ENCODE data around the gene URB1.

The URB1 gene

DNA sequence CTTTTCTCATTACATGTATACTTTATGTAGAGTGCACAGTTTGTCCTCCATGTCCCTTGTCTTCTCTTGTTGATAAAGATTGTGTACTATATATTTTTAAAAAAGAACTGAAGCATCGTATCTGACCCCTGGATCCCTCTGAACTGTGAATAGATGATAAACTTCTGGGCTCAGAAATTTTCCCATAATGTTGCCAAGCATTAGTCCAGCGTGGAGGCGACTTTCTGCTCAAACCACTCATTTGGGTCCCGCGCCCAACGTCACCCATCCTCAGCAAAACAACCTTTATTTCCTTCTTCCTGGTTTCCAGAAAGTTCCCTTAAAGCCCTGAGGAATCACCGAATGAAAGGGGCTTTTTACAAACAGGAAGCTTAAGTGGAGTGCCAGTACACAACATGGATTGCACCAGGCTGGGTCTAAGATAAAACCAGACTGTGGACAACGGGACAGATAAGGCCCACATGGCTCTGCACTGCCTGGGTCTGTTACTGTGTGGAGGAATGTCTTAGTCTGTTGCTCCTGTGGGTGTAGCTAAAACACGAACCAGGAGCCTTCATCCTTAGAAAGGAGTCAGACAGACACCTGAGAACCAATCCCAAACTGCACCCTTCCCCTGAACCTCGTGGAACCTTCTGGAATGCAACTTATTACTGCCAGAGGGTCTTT lies 35.3 kb upstream of the URB1 start:
- H2BK120ac ChIP-seq (ENCODE audit: low read depth, low read length): no peak overlapping the region
- no peak overlapping the region for H3K18ac ChIP-seq (ENCODE audit: low read length)
- no peak overlapping the region for H3K27ac ChIP-seq (replicated peaks; ENCODE audit: low read length)
- no peak overlapping the region for H3K4me3 ChIP-seq (ENCODE audit: low read length in 2 of 2)
- H4K8ac ChIP-seq (ENCODE audit: low read depth, low read length): no peak overlapping the region
- H3K9me3 ChIP-seq (replicated peaks in 1 of 2; ENCODE audit: control insufficient read depth in 2 of 2, insufficient read depth in 1 of 2, low read depth in 1 of 2, low read length in 2 of 2): no peaks in the 10 kb centered on the region
- H2BK5ac ChIP-seq (ENCODE audit: low read length): no peak overlapping the region
- H4K91ac ChIP-seq (ENCODE audit: low read depth, low read length, poor library complexity): no peak overlapping the region
- no peaks in the 10 kb centered on the region for H3K36me3 ChIP-seq (replicated peaks in 1 of 2; ENCODE audit: control insufficient read depth in 2 of 2, insufficient read depth in 2 of 2, low read length in 2 of 2)
- H3K79me1 ChIP-seq (ENCODE audit: low read depth, low read length): no peaks in the 10 kb centered on the region
- no peak overlapping the region for H2AK5ac ChIP-seq (ENCODE audit: low read depth, low read length)
- no peak for DNase-seq (ENCODE audit: low spot score)
- H3K4me1 ChIP-seq (ENCODE audit: control insufficient read depth in 2 of 2, insufficient read depth in 1 of 2, low read depth in 1 of 2, low read length in 2 of 2): no peaks in the 10 kb centered on the region
- H2BK12ac ChIP-seq (ENCODE audit: low read length): no peak overlapping the region
- peaks cover 0 to 21% (median 0%) of the 10 kb centered on the region in 3 experiments for H3K27me3 ChIP-seq (ENCODE audit: control insufficient read depth in 3 of 3, insufficient read depth in 3 of 3, low read depth in 1 of 3, low read length in 3 of 3)
- H2AFZ ChIP-seq (ENCODE audit: low read length): peak overlapping the region; percentile 18
- H2BK15ac ChIP-seq (ENCODE audit: low read length): no peak overlapping the region
- H3K4ac ChIP-seq (ENCODE audit: low read length): no peak overlapping the region
- no peak overlapping the region for H3K14ac ChIP-seq (ENCODE audit: low read length)
- no peak overlapping the region for H3K4me2 ChIP-seq (ENCODE audit: insufficient read depth, low read length, poor library complexity, severe bottlenecking)
- no peak overlapping the region for H3K9ac ChIP-seq (ENCODE audit: low read depth, low read length, poor library complexity)
- H3K23ac ChIP-seq (ENCODE audit: low read depth, low read length, poor library complexity): no peak overlapping the region
- WGBS, 2 donors (ENCODE audit: extremely low coverage in 2 of 2, insufficient read length in 2 of 2, insufficient replicate concordance in 1 of 2): no CpG with 5 or more reads among the region's 10 CpGs

GRCh38 chr21:32426592-32427051 lies 33.8 kb upstream of the URB1 start:
- Histone ChIP-seq H3K9me3 (replicated peaks in 1 of 2; ENCODE audit: control insufficient read depth in 2 of 2, insufficient read depth in 1 of 2, low read depth in 1 of 2, low read length in 2 of 2) (no peaks in the 10 kb centered on the region), H4K8ac (ENCODE audit: low read depth, low read length) (no peak overlapping the region), H3K4me1 (ENCODE audit: control insufficient read depth in 2 of 2, insufficient read depth in 1 of 2, low read depth in 1 of 2, low read length in 2 of 2) (no peaks in the 10 kb centered on the region), H2BK120ac (ENCODE audit: low read depth, low read length) (no peak overlapping the region), H3K4me3 (ENCODE audit: low read length in 2 of 2) (no peak overlapping the region), H2BK12ac (ENCODE audit: low read length) (no peak overlapping the region), H3K18ac (ENCODE audit: low read length) (no peak overlapping the region), H2AFZ (ENCODE audit: low read length) (no peak overlapping the region), H4K91ac (ENCODE audit: low read depth, low read length, poor library complexity) (no peak overlapping the region), H3K27me3 (ENCODE audit: control insufficient read depth in 3 of 3, insufficient read depth in 3 of 3, low read depth in 1 of 3, low read length in 3 of 3) (peaks cover 0 to 21% (median 0%) of the 10 kb centered on the region in 3 experiments), H2BK5ac (ENCODE audit: low read length) (no peak overlapping the region), H2BK15ac (ENCODE audit: low read length) (no peak overlapping the region), H3K14ac (ENCODE audit: low read length) (no peak overlapping the region), H3K23ac (ENCODE audit: low read depth, low read length, poor library complexity) (no peak overlapping the region), H3K79me1 (ENCODE audit: low read depth, low read length) (no peaks in the 10 kb centered on the region), H3K36me3 (replicated peaks in 1 of 2; ENCODE audit: control insufficient read depth in 2 of 2, insufficient read depth in 2 of 2, low read length in 2 of 2) (no peaks in the 10 kb centered on the region), H3K4ac (ENCODE audit: low read length) (no peak overlapping the region), H2AK5ac (ENCODE audit: low read depth, low read length) (no peak overlapping the region), H3K9ac (ENCODE audit: low read depth, low read length, poor library complexity) (no peak overlapping the region), H3K27ac (replicated peaks; ENCODE audit: low read length) (no peak overlapping the region), H3K4me2 (ENCODE audit: insufficient read depth, low read length, poor library complexity, severe bottlenecking) (no peak overlapping the region)
- DNase-seq (ENCODE audit: low spot score): no peak
- no CpG with 5 or more reads among the region's 6 CpGs for WGBS, 2 donors (ENCODE audit: extremely low coverage in 2 of 2, insufficient read length in 2 of 2, insufficient replicate concordance in 1 of 2)

DNA sequence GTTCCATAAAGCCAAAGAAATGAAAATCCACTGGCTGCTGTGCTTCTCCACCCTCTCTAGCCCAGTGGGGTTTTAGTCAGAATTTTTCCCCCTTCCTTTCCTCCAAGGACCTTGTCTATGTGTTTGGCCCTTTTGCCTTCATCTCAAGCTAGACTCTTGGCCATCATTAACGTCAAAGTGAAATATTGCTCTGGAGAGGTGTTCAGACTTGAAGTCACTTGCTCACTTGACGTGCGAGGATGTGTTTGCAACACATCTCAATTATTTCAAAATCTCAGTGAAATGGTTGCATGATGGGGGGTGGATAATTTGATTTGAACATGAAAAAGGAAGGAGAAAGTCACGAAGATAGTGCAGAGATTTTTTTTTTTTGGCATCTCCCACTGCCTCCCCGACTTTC lies 33.3 kb upstream of the URB1 start:
- no CpG with 5 or more reads among the region's 5 CpGs for WGBS, 2 donors (ENCODE audit: extremely low coverage in 2 of 2, insufficient read length in 2 of 2, insufficient replicate concordance in 1 of 2)
- Histone ChIP-seq H2BK5ac (ENCODE audit: low read length) (no peak overlapping the region), H3K4me2 (ENCODE audit: insufficient read depth, low read length, poor library complexity, severe bottlenecking) (no peak overlapping the region)

DNA sequence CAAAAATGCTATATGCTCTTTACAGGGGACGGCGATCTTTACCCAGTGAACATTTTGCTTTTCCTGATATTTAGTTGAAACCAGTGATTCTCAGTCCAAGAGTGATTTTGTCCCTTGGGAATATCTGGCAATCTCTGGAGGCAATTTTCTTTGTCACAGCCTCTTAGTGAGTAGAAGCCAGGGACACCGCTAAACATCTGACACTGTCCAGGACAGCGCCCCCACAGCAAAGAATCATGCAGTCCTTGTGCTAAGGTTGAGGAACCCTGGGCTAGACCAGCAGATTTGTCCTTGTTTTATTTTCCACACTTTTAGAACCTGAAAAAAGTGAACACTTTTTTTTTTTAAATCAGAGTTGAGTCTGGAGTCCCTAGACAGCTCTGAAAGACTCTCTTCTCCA lies 32.8 kb upstream of the URB1 start:
- no peaks in the 10 kb centered on the region for H3K79me1 ChIP-seq (ENCODE audit: low read depth, low read length)
- H3K18ac ChIP-seq (ENCODE audit: low read length): no peak overlapping the region
- H4K8ac ChIP-seq (ENCODE audit: low read depth, low read length): no peak overlapping the region
- H3K36me3 ChIP-seq (replicated peaks in 1 of 2; ENCODE audit: control insufficient read depth in 2 of 2, insufficient read depth in 2 of 2, low read length in 2 of 2): no peaks in the 10 kb centered on the region
- H2AK5ac ChIP-seq (ENCODE audit: low read depth, low read length): no peak overlapping the region
- H2BK12ac ChIP-seq (ENCODE audit: low read length): no peak overlapping the region
- H3K27me3 ChIP-seq (ENCODE audit: control insufficient read depth in 3 of 3, insufficient read depth in 3 of 3, low read depth in 1 of 3, low read length in 3 of 3): peaks cover 0 to 21% (median 0%) of the 10 kb centered on the region in 3 experiments
- H3K14ac ChIP-seq (ENCODE audit: low read length): no peak overlapping the region
- H4K91ac ChIP-seq (ENCODE audit: low read depth, low read length, poor library complexity): no peak overlapping the region
- no peak overlapping the region for H3K23ac ChIP-seq (ENCODE audit: low read depth, low read length, poor library complexity)
- no peak overlapping the region for H3K27ac ChIP-seq (replicated peaks; ENCODE audit: low read length)
- no peak overlapping the region for H3K4ac ChIP-seq (ENCODE audit: low read length)
- no peak overlapping the region for H3K4me2 ChIP-seq (ENCODE audit: insufficient read depth, low read length, poor library complexity, severe bottlenecking)
- no peak overlapping the region for H2AFZ ChIP-seq (ENCODE audit: low read length)
- no peak for DNase-seq (ENCODE audit: low spot score)
- H3K4me3 ChIP-seq (ENCODE audit: low read length in 2 of 2): no peak overlapping the region
- no peaks in the 10 kb centered on the region for H3K9me3 ChIP-seq (replicated peaks in 1 of 2; ENCODE audit: control insufficient read depth in 2 of 2, insufficient read depth in 1 of 2, low read depth in 1 of 2, low read length in 2 of 2)
- H3K9ac ChIP-seq (ENCODE audit: low read depth, low read length, poor library complexity): no peak overlapping the region
- H2BK5ac ChIP-seq (ENCODE audit: low read length): no peak overlapping the region
- no peaks in the 10 kb centered on the region for H3K4me1 ChIP-seq (ENCODE audit: control insufficient read depth in 2 of 2, insufficient read depth in 1 of 2, low read depth in 1 of 2, low read length in 2 of 2)
- H2BK120ac ChIP-seq (ENCODE audit: low read depth, low read length): no peak overlapping the region
- no peak overlapping the region for H2BK15ac ChIP-seq (ENCODE audit: low read length)
- WGBS, 2 donors (ENCODE audit: extremely low coverage in 2 of 2, insufficient read length in 2 of 2, insufficient replicate concordance in 1 of 2): no CpG with 5 or more reads among the region's 4 CpGs

More for the DNA sequence above, 33.3 kb upstream of the URB1 start:
- H3K27ac ChIP-seq (replicated peaks; ENCODE audit: low read length): no peak overlapping the region
- H3K9ac ChIP-seq (ENCODE audit: low read depth, low read length, poor library complexity): no peak overlapping the region
- H2BK15ac ChIP-seq (ENCODE audit: low read length): no peak overlapping the region
- no peak overlapping the region for H4K91ac ChIP-seq (ENCODE audit: low read depth, low read length, poor library complexity)
- H3K4me1 ChIP-seq (ENCODE audit: control insufficient read depth in 2 of 2, insufficient read depth in 1 of 2, low read depth in 1 of 2, low read length in 2 of 2): no peaks in the 10 kb centered on the region
- H2BK120ac ChIP-seq (ENCODE audit: low read depth, low read length): no peak overlapping the region
- no peaks in the 10 kb centered on the region for H3K79me1 ChIP-seq (ENCODE audit: low read depth, low read length)
- no peak overlapping the region for H3K4ac ChIP-seq (ENCODE audit: low read length)
- H3K18ac ChIP-seq (ENCODE audit: low read length): no peak overlapping the region
- DNase-seq (ENCODE audit: low spot score): no peak
- no peak overlapping the region for H2AFZ ChIP-seq (ENCODE audit: low read length)
- no peak overlapping the region for H3K23ac ChIP-seq (ENCODE audit: low read depth, low read length, poor library complexity)
- no peaks in the 10 kb centered on the region for H3K36me3 ChIP-seq (replicated peaks in 1 of 2; ENCODE audit: control insufficient read depth in 2 of 2, insufficient read depth in 2 of 2, low read length in 2 of 2)
- no peak overlapping the region for H3K4me3 ChIP-seq (ENCODE audit: low read length in 2 of 2)
- peaks cover 0 to 21% (median 0%) of the 10 kb centered on the region in 3 experiments for H3K27me3 ChIP-seq (ENCODE audit: control insufficient read depth in 3 of 3, insufficient read depth in 3 of 3, low read depth in 1 of 3, low read length in 3 of 3)
- H3K9me3 ChIP-seq (replicated peaks in 1 of 2; ENCODE audit: control insufficient read depth in 2 of 2, insufficient read depth in 1 of 2, low read depth in 1 of 2, low read length in 2 of 2): no peaks in the 10 kb centered on the region
- H2AK5ac ChIP-seq (ENCODE audit: low read depth, low read length): no peak overlapping the region
- H2BK12ac ChIP-seq (ENCODE audit: low read length): no peak overlapping the region
- H4K8ac ChIP-seq (ENCODE audit: low read depth, low read length): no peak overlapping the region
- H3K14ac ChIP-seq (ENCODE audit: low read length): no peak overlapping the region

All from neuronal stem cell (in vitro differentiated cells).